CD4-positive, alpha-beta T cell (primary cell): ENCODE measurements around the gene SSTR5. TPM values are rescaled to one million over a fixed set of nuclear protein-coding genes. Genes with fewer than 3 reads are reported as not detected.

ENCODE experiments used
- ATAC-seq: fragments of 200-7000 bp; cut with Tn5 transposase; one replicate; pipeline ENCODE4 v1.10.0; 2022; ENCODE audit warnings: mild to moderate bottlenecking; ENCODE audit not compliant: poor library complexity
- CTCF ChIA-PET: fragments of 350-600 bp; sonication (Branson Sonifier 250); formaldehyde crosslinking; loops from one replicate; lab custom pipeline; 2021; ENCODE audit warnings: antibody characterized with exemption, inconsistent platforms; lab: Charles Lee
- POLR2A ChIA-PET: fragments of 350-600 bp; sonication (Branson Sonifier 250); formaldehyde crosslinking; loops from one replicate; lab custom pipeline; 2021; ENCODE audit warnings: antibody characterized with exemption, inconsistent platforms; lab: Charles Lee
- DNase-seq, 14 experiments: peaks; one replicate each; pipeline ENCODE4 v3.0.0-alpha.2; 2013 to 2020; ENCODE audit warnings: mixed read lengths in 2 of 14
- H3K27ac ChIP-seq, 2 donors: one replicate each; pipeline versions ENCODE4 v1.5.1 to v1.7.0; 2013; ENCODE audit warnings: low read length in 2 of 2, low read depth in 1 of 2, mild to moderate bottlenecking in 1 of 2
- H3K27me3 ChIP-seq, 2 experiments: 1 replicate in 1 of 2; 2 replicates in 1 of 2; pipeline versions ENCODE4 v1.6.1 to v1.7.0; 2013; ENCODE audit warnings: low read length in 2 of 2, control low read depth in 1 of 2, mild to moderate bottlenecking in 1 of 2, moderate library complexity in 1 of 2; ENCODE audit not compliant: insufficient read depth in 2 of 2, control insufficient read depth in 1 of 2
- H3K36me3 ChIP-seq: one replicate; pipeline ENCODE4 v1.6.1; 2013; ENCODE audit warnings: low read length, control low read depth; ENCODE audit not compliant: insufficient read depth
- H3K4me1 ChIP-seq: one replicate; pipeline ENCODE4 v1.6.1; 2013; ENCODE audit warnings: low read length, control low read depth; ENCODE audit not compliant: insufficient read depth
- H3K4me3 ChIP-seq: one replicate; pipeline ENCODE4 v1.5.1; 2013; ENCODE audit warnings: mild to moderate bottlenecking, low read length, moderate library complexity
- H3K9me3 ChIP-seq, 2 experiments: 1 replicate in 1 of 2; 2 replicates in 1 of 2; pipeline versions ENCODE4 v1.6.1 to v1.7.0; 2013; ENCODE audit warnings: low read length in 2 of 2, mild to moderate bottlenecking in 2 of 2, control low read depth in 1 of 2, moderate library complexity in 1 of 2; ENCODE audit not compliant: control insufficient read depth in 1 of 2, insufficient read depth in 1 of 2
- H3K27ac Mint-ChIP-seq: one replicate; pipeline ENCODE4 v1.8.0; 2020; ENCODE audit warnings: mixed read lengths
- H3K27me3 Mint-ChIP-seq: one replicate; pipeline ENCODE4 v1.8.0; 2021; ENCODE audit warnings: mixed read lengths
- H3K36me3 Mint-ChIP-seq: one replicate; pipeline ENCODE4 v1.8.0; 2021; ENCODE audit warnings: low read depth, mixed read lengths
- H3K4me1 Mint-ChIP-seq: one replicate; pipeline ENCODE4 v1.8.0; 2021; ENCODE audit warnings: low read depth, mixed read lengths
- H3K4me3 Mint-ChIP-seq: one replicate; pipeline ENCODE4 v1.8.0; 2020; ENCODE audit warnings: mild to moderate bottlenecking, mixed read lengths
- H3K9me3 Mint-ChIP-seq: one replicate; pipeline ENCODE4 v1.8.0; 2020; ENCODE audit warnings: mixed read lengths
- CTCF ChIP-seq: fragments of 200-600 bp; IDR thresholded peaks from one replicate; pipeline ENCODE4 v1.8.0; 2022; ENCODE audit warnings: antibody characterized with exemption, mild to moderate bottlenecking
- intact Hi-C, 2 experiments: fragments of 100-400 bp; cut with DNase I in 1 of 2; cut with micrococcal nuclease in 1 of 2; formaldehyde crosslinking; loops; one replicate each; pipeline versions ENCODE4 v1.15.1 to v1.9.0; 2023 to 2025; cut with DNase I, micrococcal nuclease
- total RNA-seq, 174 experiments: library from RNA in 2 of 174; stranded (reverse) in 2 of 174; gene quantifications; one replicate each; pipeline ENCODE4 v1.2.3 and lab custom pipeline; 2021 to 2026

The SSTR5 gene
- total RNA-seq, 2 experiments from 2014 or later = not detected

GRCh38 chr16:1038932-1039331 is 33.6 kb upstream of the SSTR5 start:
- CTCF ChIA-PET = no interaction called here

GRCh38 chr16:1039762-1040161 is 32.8 kb upstream of the SSTR5 start:
- H3K36me3 Mint-ChIP-seq = no peaks in the 10 kb centered on the region
- H3K27ac ChIP-seq = no peak overlapping the region
- ChIA-PET CTCF (no interaction called here), POLR2A (no interaction called here)
- H3K9me3 Mint-ChIP-seq = no peaks in the 10 kb centered on the region
- no peak overlapping the region for H3K27ac Mint-ChIP-seq
- H3K9me3 ChIP-seq = peaks cover 0 to 29% of the 10 kb centered on the region in 2 experiments
- DNase-seq (no peak), ATAC-seq (no peak)
- H3K27me3 ChIP-seq = peaks cover 0 to 2% of the 10 kb centered on the region in 2 experiments
- TF ChIP-seq CTCF = no peak
- H3K4me1 ChIP-seq = no peaks in the 10 kb centered on the region
- peaks cover 4% of the 10 kb centered on the region for H3K27me3 Mint-ChIP-seq
- H3K4me1 Mint-ChIP-seq = no peaks in the 10 kb centered on the region
- no peak overlapping the region for H3K4me3 Mint-ChIP-seq
- intact Hi-C loops = no loop called here
- no peaks in the 10 kb centered on the region for H3K36me3 ChIP-seq
- no peak overlapping the region for H3K4me3 ChIP-seq

More at GRCh38 chr16:1038932-1039331, 33.6 kb upstream of the SSTR5 start:
- Mint-ChIP-seq H3K9me3 (no peaks in the 10 kb centered on the region), H3K4me3 (no peak overlapping the region), H3K4me1 (no peaks in the 10 kb centered on the region), H3K27me3 (peaks cover 4% of the 10 kb centered on the region), H3K36me3 (no peaks in the 10 kb centered on the region), H3K27ac (no peak overlapping the region)
- H3K27me3 ChIP-seq = peaks cover 0 to 2% of the 10 kb centered on the region in 2 experiments
- intact Hi-C loops = no loop called here
- no peak for TF ChIP-seq CTCF
- no peak overlapping the region for H3K4me3 ChIP-seq
- ATAC-seq (no peak), DNase-seq (no peak)
- H3K27ac ChIP-seq = no peak overlapping the region
- H3K4me1 ChIP-seq = no peaks in the 10 kb centered on the region
- POLR2A ChIA-PET = no interaction called here
- peaks cover 0 to 34% of the 10 kb centered on the region in 2 experiments for H3K9me3 ChIP-seq
- H3K36me3 ChIP-seq = no peaks in the 10 kb centered on the region

- ChIA-PET CTCF (no interaction called here), POLR2A (no interaction called here)
- H3K27me3 Mint-ChIP-seq = peaks cover 4% of the 10 kb centered on the region
- no peak overlapping the region for H3K4me3 Mint-ChIP-seq
- H3K27ac ChIP-seq = no peak overlapping the region
- H3K9me3 ChIP-seq = peaks cover 0 to 24% of the 10 kb centered on the region in 2 experiments
- no peaks in the 10 kb centered on the region for H3K4me1 Mint-ChIP-seq
- no peaks in the 10 kb centered on the region for H3K36me3 Mint-ChIP-seq
- ATAC-seq = no peak
- intact Hi-C loops = no loop called here
- no peak overlapping the region for H3K27ac Mint-ChIP-seq
- no peaks in the 10 kb centered on the region for H3K4me1 ChIP-seq
- peaks cover 0 to 2% of the 10 kb centered on the region in 2 experiments for H3K27me3 ChIP-seq
- H3K4me3 ChIP-seq = no peak overlapping the region
- no peak for DNase-seq
- no peak for TF ChIP-seq CTCF
- H3K9me3 Mint-ChIP-seq = no peaks in the 10 kb centered on the region
- no peaks in the 10 kb centered on the region for H3K36me3 ChIP-seq
These were observed 32.2 kb upstream of the SSTR5 start for GRCh38 chr16:1040346-1040745.
